AG09319 (cell line): ENCODE measurements around the gene FAM83G.

ENCODE experiments used
- DNase-seq: peaks from one replicate; pipeline ENCODE4 v3.0.0-alpha.2; 2010; ENCODE audit warnings: low read depth; ENCODE audit errors: extremely low read depth
- CTCF ChIP-seq: IDR thresholded peaks from 2 replicates; pipeline ENCODE4 v1.5.1; 2011; ENCODE audit warnings: low read depth, mild to moderate bottlenecking, inconsistent platforms, low read length, moderate library complexity

The FAM83G gene

GRCh38 chr17:18950944-18951905 is 53.3 kb downstream of the FAM83G start:
- DNase-seq: no peak
- no peak for TF ChIP-seq CTCF

- DNase-seq: no peak
- TF ChIP-seq CTCF: no peak
Observed at GRCh38 chr17:18950346-18950745, 54.2 kb downstream of the FAM83G start.

GRCh38 chr17:18949566-18949965 is 55.0 kb downstream of the FAM83G start:
- no peak for DNase-seq
- no peak for TF ChIP-seq CTCF

GRCh38 chr17:18948476-18949006 is 56.0 kb downstream of the FAM83G start:
- no peak for DNase-seq
- no peak for TF ChIP-seq CTCF

GRCh38 chr17:18947866-18948265 is 56.7 kb downstream of the FAM83G start:
- TF ChIP-seq CTCF: no peak
- no peak for DNase-seq

- TF ChIP-seq CTCF: no peak
- no peak for DNase-seq
Observed at GRCh38 chr17:18946536-18946935, 58.0 kb downstream of the FAM83G start.

- TF ChIP-seq CTCF: no peak
- no peak for DNase-seq
Observed at GRCh38 chr17:18944646-18945045, 59.9 kb downstream of the FAM83G start.
